Measurements from ENCODE around the gene FZR1.
A peak's percentile ranks its signal among the peaks of the same experiment; 100 is the strongest.

FZR1 gene

GRCh38 chr19:3505598-3506383 lies at the start of gene FZR1:
Gene FZR1 (plus strand): TSS chr19:3506311. CDS start chr19:3522990, 16,679 bp downstream.
- DNase-seq (ENCODE audit: low read depth in 2 of 2), result peak; percentile 96 to 97

- no peak for DNase-seq (ENCODE audit: low read depth in 2 of 2)
These were observed 49.1 kb upstream of the FZR1 start for GRCh38 chr19:3456925-3457527.

- no peak for DNase-seq (ENCODE audit: low read depth in 2 of 2)
These were observed 48.4 kb upstream of the FZR1 start for GRCh38 chr19:3457528-3458228.

- DNase-seq (ENCODE audit: low read depth in 2 of 2), result no peak
These were observed 47.7 kb upstream of the FZR1 start for GRCh38 chr19:3458229-3459088.

GRCh38 chr19:3459089-3459881 lies 46.8 kb upstream of the FZR1 start:
- peak; percentile 39 to 44 for DNase-seq (ENCODE audit: low read depth in 2 of 2)

GRCh38 chr19:3459965-3460582 lies 46.0 kb upstream of the FZR1 start:
- no peak for DNase-seq (ENCODE audit: low read depth in 2 of 2)

GRCh38 chr19:3462991-3463713 lies 43.0 kb upstream of the FZR1 start:
- DNase-seq (ENCODE audit: low read depth in 2 of 2), result no peak

- DNase-seq (ENCODE audit: low read depth in 2 of 2), result no peak
These were observed 42.2 kb upstream of the FZR1 start for GRCh38 chr19:3463714-3464586.

- DNase-seq (ENCODE audit: low read depth in 2 of 2), result no peak
These were observed 41.4 kb upstream of the FZR1 start for GRCh38 chr19:3464587-3465235.

GRCh38 chr19:3465552-3465951 lies 40.6 kb upstream of the FZR1 start:
- DNase-seq (ENCODE audit: low read depth in 2 of 2), result no peak

- DNase-seq (ENCODE audit: low read depth in 2 of 2), result no peak
These were observed 39.5 kb upstream of the FZR1 start for GRCh38 chr19:3466635-3467034.

- no peak for DNase-seq (ENCODE audit: low read depth in 2 of 2)
These were observed 38.5 kb upstream of the FZR1 start for GRCh38 chr19:3467437-3468198.

- DNase-seq (ENCODE audit: low read depth in 2 of 2), result no peak
These were observed 37.9 kb upstream of the FZR1 start for GRCh38 chr19:3468211-3468610.

GRCh38 chr19:3469638-3470499 lies 36.2 kb upstream of the FZR1 start:
- DNase-seq (ENCODE audit: low read depth in 2 of 2), result no peak

- DNase-seq (ENCODE audit: low read depth in 2 of 2), result no peak
These were observed 35.5 kb upstream of the FZR1 start for GRCh38 chr19:3470500-3471128.
